ENCODE measurements around the gene PRKG1.
A peak's percentile ranks its signal among the peaks of the same experiment; 100 is the strongest.
"Not testable (repeated sequence)": the region's sequence is repeated elsewhere in the genome, so short reads cannot be mapped to it uniquely, and the experiment has no call there.

The PRKG1 gene

GRCh38 chr10:52215745-52216361, 1141.6 kb downstream of the PRKG1 start:
- DNase-seq (ENCODE audit: low spot score): peak; percentile 61

- peak; percentile 67 for DNase-seq (ENCODE audit: low spot score)
These were observed 1142.6 kb downstream of the PRKG1 start for GRCh38 chr10:52216852-52217251.

GRCh38 chr10:52217531-52217930, 1143.2 kb downstream of the PRKG1 start:
- DNase-seq (ENCODE audit: low spot score): no peak

GRCh38 chr10:52220947-52221346, 1146.7 kb downstream of the PRKG1 start:
- no peak for DNase-seq (ENCODE audit: low spot score)

GRCh38 chr10:52221923-52222322, 1147.6 kb downstream of the PRKG1 start:
- no peak for DNase-seq (ENCODE audit: low spot score)

GRCh38 chr10:52226197-52226847, 1152.0 kb downstream of the PRKG1 start:
- peak; percentile 49 for DNase-seq (ENCODE audit: low spot score)

- no peak for DNase-seq (ENCODE audit: low spot score)
These were observed 1154.3 kb downstream of the PRKG1 start for GRCh38 chr10:52228556-52228955.

- peak; percentile 55 for DNase-seq (ENCODE audit: low spot score)
These were observed 1155.1 kb downstream of the PRKG1 start for GRCh38 chr10:52229291-52229931.

GRCh38 chr10:52232561-52233350, 1158.5 kb downstream of the PRKG1 start:
- DNase-seq (ENCODE audit: low spot score): peak; percentile 44

GRCh38 chr10:52233351-52233991, 1159.2 kb downstream of the PRKG1 start:
- not testable (repeated sequence) for DNase-seq (ENCODE audit: low spot score)

- no peak for DNase-seq (ENCODE audit: low spot score)
These were observed 1165.5 kb downstream of the PRKG1 start for GRCh38 chr10:52239771-52240170.

GRCh38 chr10:52245547-52245946, 1171.3 kb downstream of the PRKG1 start:
- DNase-seq (ENCODE audit: low spot score): no peak

- DNase-seq (ENCODE audit: low spot score): not testable (repeated sequence)
These were observed 1173.6 kb downstream of the PRKG1 start for GRCh38 chr10:52247929-52248328.

- no peak for DNase-seq (ENCODE audit: low spot score)
These were observed 1174.5 kb downstream of the PRKG1 start for GRCh38 chr10:52248697-52249306.

GRCh38 chr10:52249850-52250395, 1175.6 kb downstream of the PRKG1 start:
- no peak for DNase-seq (ENCODE audit: low spot score)

- DNase-seq (ENCODE audit: low spot score): no peak
These were observed 1176.2 kb downstream of the PRKG1 start for GRCh38 chr10:52250510-52250909.

- DNase-seq (ENCODE audit: low spot score): no peak
These were observed 1178.0 kb downstream of the PRKG1 start for GRCh38 chr10:52252307-52252706.

GRCh38 chr10:52256832-52257691, 1182.8 kb downstream of the PRKG1 start:
- no peak for DNase-seq (ENCODE audit: low spot score)

GRCh38 chr10:52257692-52258075, 1183.4 kb downstream of the PRKG1 start:
- no peak for DNase-seq (ENCODE audit: low spot score)

- no peak for DNase-seq (ENCODE audit: low spot score)
These were observed 1184.6 kb downstream of the PRKG1 start for GRCh38 chr10:52258799-52259425.

Measured in kidney tubule cell (primary cell).